HG03175 (cell line): ENCODE measurements around the gene MRGPRD.
"Not testable (repeated sequence)": the region's sequence is repeated elsewhere in the genome, so short reads cannot be mapped to it uniquely, and the experiment has no call there.

Experiments
- ATAC-seq: cut with Tn5 transposase; IDR thresholded peaks from one replicate; pipeline ENCODE4 v1.9.1; 2021; ENCODE audit warnings: mild to moderate bottlenecking, moderate library complexity; ENCODE audit not compliant: unreplicated experiment

MRGPRD gene

DNA sequence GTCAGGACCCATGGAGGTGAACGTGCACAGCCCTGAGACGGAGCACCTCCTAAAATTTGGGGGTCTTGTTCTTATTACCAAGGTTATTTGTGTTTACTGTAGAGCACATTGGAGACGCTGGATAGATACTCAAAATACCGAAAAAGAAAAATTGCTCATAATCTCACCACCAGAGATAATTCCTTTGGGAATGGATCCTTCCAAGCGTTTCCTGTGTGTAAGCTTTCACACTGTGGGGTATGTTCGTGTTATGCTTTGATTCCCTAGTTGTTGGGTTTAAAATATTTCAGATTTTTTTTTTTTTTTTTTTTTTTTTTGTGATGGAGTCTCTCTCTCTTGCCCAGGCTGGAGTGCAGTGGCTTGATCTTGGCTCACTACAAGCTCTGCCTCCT is 14.1 kb upstream of the MRGPRD start:
- ATAC-seq, result no peak

DNA sequence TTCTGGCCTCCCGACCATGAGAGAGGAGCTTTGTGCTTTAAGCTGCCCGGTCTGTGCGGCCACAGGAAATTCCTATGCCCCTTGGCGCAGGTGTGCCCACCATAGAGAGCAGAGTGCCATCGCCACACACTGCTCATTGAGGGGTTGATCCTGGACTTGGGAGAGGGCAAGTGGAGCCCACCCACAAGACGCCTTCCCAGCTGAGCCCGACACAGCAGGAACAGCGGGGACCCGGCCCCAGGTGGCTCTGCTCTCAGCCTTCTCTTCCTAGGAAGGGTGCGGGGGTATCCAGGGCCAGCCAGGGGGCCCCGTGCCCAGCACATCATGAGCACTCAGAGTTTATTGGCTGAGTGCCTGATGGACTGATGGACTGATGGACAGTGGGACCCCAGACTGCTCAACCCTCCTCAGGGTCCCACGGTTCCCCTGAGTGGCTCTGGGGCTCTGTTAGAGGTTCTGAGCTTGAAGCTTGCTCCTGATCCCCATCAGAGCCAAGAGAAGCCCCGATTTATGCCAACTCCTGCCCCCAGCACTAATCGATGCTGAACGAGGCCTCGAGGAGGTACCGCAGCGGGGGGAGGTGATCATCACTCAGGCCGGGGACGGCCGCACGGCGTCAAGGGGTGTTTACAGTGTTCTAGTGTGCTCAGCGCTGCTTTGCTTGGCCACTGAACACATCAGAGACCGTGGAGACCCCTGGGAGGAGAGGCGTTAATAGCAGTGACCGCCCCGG is 13.5 kb upstream of the MRGPRD start:
- ATAC-seq, result no peak

DNA sequence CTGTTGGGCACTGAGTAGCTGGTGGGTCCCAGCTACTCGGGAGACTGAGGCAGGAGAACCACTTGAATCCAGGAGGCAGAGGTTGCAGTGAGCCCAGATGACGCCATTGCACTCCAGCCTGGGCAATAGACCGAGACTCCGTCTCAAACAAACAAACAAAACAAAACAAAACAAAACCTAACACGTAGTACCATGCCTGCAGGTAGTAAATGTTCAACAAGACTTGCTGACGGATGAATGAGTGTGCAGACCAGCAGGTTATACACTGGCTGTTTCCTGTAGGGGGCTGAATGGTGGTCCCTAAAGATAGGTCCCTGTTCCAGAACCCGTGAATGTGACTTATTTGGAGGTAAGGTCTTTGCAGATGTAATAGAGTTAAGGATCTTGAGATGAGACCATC is 12.8 kb upstream of the MRGPRD start:
- no peak for ATAC-seq

DNA sequence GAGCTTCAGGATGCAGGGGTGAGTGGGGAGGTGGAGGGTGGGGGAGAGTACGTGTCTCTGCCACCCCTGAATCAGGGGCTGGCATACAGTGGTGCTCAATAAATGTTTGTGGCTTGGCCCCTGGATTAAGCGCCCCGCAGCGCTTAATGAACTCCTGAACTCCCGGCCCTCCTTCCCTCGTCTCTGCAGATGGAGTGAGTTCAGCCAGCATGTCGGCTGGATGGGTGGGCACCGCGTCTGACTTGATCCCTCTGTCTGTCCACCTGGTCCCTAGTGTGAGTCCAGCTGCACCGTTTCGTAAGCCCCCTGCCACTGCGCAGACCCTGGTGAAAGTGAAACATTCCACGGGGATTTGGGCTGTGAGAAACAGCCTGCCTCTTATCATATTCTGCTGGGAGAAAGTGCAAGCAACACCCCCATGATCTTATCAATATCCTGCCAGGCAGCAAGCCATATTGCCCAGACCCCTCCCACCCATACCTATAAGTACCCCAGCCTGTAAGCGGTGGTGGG is 12.0 kb upstream of the MRGPRD start:
- ATAC-seq, result no peak

DNA sequence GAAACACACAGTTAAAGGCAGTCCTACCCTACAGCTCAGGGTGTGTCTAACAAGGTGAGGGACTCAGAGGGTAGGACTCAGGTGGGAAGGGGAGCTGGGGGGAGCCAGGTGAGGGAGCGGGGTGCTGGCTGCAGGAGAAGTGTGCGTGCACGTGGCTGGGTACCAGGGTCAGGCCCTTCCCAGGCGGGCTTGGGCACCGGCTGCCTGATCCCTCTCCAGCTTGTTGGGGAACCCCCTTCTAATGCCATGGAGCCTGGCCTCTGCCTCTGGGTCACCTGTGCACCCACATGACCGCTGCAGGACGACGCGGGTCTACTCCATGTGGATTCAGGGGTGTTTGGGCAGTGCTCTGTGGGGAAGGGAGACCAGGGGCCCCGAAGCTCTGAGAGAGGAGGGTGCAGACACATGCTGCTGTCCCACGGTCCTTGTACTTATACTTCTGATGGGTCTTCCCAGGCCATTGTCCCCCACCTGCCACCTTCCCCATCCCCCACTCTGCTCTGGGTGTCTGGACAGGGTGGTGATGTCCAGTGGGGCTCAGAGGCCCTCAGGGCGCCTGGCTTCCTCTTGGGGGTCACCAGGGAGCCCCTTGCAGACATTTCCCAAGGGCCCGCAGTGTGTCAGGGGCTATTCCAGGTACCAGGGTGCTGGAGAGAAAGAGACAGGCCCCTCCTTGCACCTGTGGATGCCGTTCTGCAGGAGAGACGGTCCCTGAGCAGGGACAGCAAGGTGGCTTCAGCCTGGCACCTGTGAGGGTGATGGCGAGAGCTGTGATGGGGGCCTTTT is 10.4 kb upstream of the MRGPRD start:
- no peak for ATAC-seq

DNA sequence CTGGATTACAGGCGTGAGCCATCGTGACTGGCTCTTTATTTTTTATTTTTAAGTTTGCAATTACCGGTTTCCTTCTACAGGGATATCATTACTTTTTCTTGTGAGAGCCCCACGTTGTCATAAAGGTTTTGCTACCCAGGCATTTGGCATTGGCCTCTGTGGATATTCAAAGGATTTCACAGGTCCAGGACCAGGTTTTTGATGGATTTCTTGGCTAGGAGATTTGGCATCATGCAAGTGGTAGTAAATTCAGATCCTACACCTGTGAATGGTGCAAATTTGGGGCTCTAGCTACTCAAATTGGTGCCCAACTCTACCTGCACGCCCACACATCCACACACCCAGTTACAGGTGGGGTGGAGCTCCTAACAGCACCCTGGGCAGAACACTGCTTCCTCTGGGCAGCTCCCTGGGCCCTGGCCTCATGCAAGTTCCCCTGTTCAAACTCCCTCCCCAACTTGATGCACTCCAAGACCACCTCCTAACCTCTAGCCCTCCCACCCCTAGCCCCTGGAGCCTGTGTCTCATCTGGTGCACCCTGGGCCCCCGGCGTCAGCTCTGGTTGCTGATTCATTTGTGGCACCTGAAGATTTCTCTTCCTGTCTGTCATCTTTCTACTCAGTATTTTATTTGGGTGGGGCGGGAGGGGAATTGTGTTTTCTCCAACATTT is 9.3 kb upstream of the MRGPRD start:
- ATAC-seq, result no peak

DNA sequence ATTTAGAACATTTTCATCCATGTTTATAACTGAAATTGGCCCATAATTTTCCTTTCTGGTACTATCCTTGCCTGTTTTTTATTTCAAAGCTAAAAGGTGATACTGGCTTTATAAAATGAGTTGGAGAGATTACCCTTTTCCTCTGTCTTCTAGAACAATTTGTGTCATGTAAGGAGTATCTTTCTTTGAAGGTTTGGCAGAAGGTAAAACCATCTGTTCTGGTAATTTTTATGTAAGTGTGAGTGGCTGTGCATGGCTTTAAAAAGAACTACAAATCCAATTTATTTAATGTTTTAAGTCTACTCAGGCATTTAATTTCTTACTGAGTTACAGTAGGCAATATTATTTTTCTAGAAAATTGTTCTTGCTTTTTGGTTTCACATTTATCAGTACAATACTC is 7.7 kb upstream of the MRGPRD start:
- ATAC-seq, result no peak

DNA sequence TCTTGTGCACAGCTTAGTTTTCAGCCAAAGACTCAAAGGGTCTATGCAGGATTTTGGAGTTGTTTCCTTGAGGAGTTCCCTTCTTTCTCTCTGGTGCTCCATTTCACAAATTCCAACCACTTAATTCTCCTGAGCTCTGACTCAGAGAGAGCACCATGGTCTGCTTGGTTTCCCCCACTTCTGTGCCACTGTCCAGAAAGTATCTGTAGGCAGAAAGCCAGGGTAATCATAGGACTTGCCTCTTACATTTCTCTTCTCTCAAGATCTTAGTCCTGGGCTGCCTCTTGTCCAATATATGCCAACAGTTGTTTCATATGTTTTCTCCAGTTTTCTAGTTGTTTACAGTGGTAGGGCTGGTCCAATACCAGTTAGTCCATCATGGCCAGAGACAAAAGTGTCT is 6.4 kb upstream of the MRGPRD start:
- no peak for ATAC-seq

DNA sequence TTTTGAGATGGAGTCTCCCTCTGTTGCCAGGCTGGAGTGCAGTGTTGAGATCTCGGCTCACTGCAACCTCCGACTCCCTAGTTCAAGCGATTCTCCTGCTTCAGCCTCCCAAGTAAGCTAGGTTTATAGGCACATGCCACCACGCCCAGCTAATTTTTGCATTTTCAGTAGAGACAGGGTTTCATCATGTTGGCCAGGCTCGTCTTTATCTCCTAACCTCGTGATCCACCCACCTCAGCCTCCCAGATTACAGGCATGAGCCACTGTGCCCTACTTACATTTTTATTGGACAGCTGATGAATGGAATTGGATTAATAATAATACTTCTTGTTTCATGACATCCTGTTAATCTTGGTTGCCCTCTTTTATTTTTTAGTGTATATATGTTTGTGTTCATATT is 3.0 kb upstream of the MRGPRD start:
- no peak for ATAC-seq

DNA sequence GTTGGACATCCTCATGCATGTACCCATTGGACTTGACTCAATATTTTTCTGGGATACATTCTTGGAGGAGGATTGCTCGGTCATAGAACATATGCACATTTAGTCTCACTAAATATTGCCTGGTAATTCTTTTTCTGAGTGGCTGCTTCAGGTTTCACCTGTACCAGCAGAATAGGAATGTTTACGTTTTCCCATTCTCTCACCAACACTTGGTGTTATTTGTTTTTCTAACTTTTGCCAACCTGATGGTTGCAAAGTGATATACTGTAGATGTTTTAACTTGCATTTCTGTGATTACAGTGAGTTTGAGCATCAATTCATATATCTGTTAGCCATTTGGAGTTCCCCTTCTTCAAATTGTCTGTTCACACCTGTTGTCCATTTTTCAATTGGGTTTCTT is 1.3 kb upstream of the MRGPRD start:
- ATAC-seq, result no peak

DNA sequence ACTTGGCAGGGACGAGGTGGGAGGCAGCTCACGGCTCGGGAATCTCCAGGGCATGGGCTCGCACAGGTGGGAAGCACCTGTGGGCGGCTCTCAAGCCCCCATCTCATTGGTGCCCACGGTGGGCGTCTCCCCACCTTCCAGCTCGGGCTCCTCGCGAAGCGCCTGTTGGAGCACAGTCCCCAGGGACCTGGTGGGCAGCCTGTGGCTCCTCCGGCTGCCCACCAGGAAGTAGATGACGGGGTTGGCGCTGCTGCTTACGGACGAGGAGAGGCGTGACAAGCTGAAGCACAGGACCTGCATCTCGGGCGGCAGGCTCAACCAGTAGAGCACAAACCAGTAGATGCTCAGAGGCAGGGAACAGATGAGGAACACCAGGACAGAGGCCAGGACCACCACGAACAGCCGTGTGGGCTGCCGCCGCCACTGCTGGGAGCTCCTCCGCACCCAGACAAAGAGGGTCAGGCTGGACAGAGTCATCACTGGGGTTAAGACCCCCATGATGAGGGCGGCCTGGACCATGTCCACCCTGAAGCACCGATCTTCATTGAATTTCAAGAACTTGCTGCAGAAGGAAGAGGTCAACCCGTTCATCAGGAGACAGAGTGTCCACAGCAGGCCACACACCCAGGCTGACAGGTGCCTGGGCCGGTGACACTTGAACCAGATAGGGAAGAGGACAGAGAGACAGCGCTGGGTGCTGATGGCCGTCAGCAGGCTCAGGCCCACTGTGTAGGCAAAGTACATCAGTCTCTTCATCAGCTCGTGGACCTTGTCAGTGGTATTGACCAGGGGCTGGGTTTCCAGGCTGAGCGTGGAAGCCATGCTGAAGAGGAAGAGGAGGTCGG is 633 bp downstream of the MRGPRD start:
- ATAC-seq, result no peak

DNA sequence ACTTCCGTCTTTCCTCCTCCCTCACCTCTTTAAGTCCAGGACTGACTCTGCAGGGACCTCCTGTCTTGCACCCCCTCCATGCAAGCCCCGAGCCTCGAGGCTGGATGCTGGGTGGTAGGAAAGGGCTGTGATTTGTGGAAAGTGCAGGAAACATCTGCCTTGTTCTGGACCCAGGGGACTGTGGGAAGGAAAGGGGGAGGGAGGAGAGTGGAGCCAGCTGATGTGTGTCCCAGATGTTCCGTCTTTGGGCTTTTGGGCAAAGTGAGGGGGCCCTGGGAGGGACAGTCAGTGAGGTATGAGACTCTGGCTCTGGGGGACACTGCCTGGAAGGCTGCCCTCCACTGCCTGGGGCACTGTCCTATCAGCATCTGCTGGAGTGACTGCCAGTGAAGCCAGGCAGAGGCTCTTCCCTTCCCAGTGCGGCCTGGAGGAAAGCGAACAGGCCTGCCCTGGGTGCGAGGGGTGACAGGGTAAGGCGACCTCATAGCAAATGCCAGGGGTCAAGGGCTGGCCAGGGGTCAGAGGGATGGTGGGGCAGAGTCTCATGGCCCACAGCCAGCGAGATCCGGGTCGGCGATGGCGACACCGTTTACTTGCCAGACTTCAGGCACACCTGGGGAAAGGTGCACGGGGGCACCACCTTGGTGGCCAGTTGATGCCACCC is 1.7 kb downstream of the MRGPRD start:
- no peak for ATAC-seq

DNA sequence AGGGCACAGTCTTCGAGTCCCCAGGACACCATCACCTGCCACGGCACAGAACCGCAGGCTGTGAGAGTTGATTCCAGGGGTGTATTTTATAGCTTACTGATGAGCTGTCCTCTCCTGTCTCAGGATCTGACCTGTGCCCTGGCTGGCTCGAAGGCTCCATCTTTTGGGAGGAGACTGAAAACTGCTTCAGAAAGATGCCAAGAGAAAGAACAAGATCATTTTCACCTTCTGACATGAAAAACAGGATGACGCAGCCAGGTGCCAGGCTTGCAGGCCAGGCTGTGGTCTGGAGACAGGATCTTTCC is 2.2 kb downstream of the MRGPRD start:
- no peak for ATAC-seq

DNA sequence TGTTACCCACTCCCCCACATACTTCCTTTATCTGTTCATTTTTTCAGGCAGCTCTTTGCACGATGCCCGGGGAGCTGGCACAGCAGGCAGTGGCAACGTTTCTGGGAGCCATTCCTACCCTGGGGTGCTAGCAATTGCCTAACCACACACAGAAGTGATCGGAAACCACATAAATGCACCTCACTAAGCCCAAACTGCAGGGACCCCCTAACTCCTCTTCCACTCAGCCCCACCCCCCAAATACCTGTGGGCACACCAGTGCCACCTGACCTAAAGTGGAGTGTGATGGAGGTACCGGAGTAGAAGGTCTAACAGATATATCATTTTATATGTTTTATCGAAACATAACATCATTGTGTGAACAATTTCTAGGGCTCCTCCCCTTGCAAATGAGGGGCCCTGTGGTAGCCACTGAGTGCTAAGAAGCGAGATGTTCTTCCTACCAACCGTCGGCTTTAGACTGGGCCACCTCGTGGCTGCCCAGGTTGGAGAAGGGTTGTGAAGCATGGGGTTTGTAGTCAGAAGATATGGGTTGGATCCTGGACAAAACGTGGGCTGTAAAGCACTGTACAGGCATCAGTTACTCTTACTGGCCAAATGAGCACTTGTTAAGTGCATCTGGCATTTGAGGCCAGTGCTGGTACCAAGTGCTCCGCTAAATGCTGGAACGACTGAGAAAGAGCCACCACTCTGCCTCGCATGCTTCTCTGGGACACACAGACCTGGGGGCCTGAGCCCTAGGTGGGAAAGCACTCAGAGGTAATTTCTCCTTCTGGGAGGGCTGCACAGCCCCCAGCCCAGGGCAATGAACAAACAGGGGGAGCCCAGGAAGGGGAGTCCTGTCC is 2.8 kb downstream of the MRGPRD start:
- ATAC-seq, result no peak

DNA sequence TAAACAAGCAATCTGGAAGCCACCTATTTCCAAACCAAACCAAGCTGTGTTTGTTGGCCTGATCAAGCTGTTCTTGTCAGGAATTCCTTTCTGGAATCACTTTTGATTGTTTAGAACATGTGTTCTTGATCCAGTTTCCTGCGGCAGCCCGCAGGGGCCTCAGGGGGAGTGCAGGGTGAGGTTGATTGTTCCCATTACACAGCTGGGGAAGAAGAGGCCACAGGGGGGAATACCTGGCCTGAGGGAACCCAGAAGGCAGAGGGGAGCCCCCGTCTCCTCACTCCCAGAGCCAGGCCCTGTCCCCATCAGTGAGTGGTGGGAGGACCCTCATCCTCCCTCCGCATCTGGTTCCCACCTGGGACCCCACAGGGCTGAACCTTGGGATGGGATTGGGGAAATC is 4.2 kb downstream of the MRGPRD start:
- no peak for ATAC-seq

DNA sequence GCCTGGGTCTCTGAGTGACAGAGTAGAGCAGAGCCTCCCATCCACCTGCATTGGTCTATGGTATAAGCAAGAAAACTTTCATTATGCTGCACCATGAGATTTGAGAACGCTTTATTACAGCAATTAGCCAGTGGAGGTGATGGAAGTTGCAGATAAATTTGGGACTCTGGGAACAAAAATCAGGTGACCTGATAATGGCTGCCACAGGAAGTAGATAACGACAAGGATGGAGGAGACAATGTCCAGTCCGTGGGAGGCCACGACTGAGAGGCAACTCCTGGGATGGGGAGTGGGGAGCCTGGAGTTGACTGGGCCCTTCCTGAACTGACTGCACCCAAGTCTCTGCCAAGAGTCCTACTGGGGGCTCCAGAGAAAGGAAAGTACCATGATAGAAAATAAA is 4.7 kb downstream of the MRGPRD start:
- no peak for ATAC-seq

DNA sequence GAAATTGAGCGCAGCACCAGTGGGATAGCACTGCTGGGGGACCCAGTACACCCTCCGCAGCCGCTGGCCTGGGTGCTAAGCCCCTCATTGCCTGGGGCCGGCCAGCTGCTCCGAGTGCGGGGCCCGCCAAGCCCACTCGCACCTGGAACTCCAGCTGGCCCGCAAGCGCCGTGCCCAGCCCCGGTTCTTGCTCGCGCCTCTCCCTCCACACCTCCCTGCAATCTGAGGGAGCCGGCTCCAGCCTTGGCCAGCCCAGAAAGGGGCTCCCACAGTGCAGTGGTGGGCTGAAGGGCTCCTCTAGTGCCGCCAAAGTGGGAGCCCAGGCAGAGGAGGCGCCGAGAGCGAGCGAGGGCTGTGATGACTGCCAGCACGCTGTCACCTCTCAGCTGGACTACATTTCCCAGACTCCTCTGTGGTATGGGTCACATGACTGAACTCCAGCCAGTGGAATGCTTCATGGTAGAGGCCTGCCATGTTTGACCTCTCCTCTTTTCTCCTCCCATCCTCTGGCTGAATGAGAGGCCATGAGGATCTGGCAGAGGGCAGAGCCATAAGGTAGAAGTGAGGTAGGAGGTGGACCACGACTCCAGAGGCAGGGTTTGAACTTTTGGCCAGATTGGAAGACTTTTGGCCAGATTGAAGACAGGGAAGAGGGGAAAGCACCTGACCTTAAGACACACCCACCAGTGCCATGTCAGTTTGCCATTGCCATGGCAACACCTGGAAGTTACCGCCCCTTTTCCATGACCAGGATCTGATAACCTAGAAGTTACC is 6.2 kb downstream of the MRGPRD start:
- ATAC-seq, result no peak

DNA sequence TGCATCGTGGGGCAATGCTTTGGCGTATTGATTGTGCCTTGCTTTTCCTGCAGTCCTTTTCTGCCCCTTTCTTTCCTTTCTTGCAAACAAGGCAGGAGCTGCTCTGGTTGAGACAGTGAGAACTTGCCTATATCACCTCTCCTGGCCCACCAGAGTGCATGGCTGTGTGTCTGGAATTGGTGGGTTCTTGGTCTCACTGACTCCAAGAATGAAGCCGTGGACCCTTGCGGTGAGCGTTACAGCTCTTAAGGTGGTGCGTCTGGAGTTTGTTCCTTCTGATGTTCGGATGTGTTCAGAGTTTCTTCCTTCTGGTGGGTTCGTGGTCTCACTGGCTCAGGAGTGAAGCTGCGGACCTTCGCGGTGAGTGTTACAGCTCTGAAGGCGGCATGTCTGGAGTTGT is 7.1 kb downstream of the MRGPRD start:
- not testable (repeated sequence) for ATAC-seq

DNA sequence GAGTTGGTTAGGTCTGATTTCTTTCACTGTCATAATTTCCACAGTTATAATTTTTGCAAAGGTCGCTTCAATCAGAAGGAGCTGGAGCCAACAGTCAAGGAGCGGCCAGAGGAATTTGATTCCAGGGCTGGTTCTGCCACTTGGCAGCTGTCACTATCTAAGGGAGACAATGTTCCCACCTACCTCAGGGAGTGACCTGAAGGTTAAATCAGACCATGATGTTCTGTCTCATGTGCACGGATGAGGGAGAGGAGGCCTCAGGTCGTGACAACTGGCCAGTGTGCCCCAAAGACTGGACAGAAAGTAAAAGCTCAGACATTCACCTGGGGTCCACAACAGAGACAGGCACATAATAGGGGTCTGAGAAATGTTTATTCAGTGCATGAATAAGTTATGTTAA is 7.6 kb downstream of the MRGPRD start:
- ATAC-seq, result no peak
